22Rv1 (cell line): ENCODE results near the gene RNLS.

Experiments used
- CTCF ChIP-seq: fragments of 450-650 bp; IDR thresholded peaks from 2 replicates; pipeline ENCODE4 v1.5.1; 2017; ENCODE audit warnings: mild to moderate bottlenecking
- ZFX ChIP-seq: fragments of 450-650 bp; IDR thresholded peaks from 2 replicates; pipeline ENCODE4 v1.6.1; 2017; ENCODE audit warnings: antibody characterized with exemption, borderline replicate concordance

GRCh38 chr10:88417387-88418030 lies 165.6 kb downstream of the RNLS start:
- no peak for TF ChIP-seq CTCF
- TF ChIP-seq ZFX: no peak
